Measurements from ENCODE around the gene MCEE.
"Not testable (repeated sequence)": the region's sequence is repeated elsewhere in the genome, so short reads cannot be mapped to it uniquely, and the experiment has no call there.

MCEE gene

DNA sequence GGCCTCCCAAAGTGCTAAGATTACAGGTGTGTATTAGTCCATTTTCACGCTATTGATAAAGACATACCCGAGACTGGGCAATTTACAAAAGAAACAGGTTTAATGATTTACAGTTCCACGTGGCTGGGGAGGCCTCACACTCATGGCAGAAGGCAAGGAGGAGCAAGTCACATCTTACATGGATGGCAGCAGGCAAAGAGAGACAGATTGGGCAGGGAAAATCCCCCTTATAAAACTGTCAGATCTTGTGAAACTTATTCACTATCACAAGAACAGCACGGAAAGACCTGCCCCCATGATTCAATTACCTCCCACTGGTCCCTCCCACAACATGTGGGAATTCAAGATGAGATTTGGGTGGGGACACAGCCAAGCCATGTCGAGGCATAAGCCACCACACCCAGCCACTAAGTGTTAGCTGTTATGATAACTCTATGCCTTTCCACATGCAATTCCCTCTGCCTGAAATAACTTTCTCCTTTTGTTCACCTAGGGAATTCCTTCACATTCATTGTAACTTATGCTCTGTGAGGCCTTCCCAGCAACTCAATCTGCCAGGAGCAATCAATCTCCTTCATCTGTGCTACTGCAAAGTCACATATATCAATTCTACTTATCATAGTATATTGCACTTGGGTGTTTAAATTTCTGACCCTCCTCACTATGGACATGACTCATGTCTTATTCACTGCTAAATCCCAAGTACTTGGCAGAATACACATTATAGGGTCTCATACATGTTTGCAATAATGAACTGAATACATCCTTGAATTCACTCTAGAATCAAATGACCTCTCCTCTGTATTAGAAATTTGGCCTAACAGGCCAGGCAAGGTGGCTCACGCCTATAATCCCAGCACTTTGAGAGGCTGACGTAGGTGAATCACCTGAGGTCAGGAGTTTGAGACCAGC is 7.4 kb downstream of the MCEE start:
- Mint-ChIP-seq H3K4me1 (peaks cover 5% of the 10 kb centered on the region), H3K27me3 (ENCODE audit: low read depth, poor library complexity) (no peaks in the 10 kb centered on the region), H3K27ac (no peak overlapping the region), H3K36me3 (ENCODE audit: low read depth) (peaks cover 57% of the 10 kb centered on the region), H3K9me3 (peaks cover 10% of the 10 kb centered on the region), H3K4me3 (no peak overlapping the region)
- TF ChIP-seq, protein P1, sequence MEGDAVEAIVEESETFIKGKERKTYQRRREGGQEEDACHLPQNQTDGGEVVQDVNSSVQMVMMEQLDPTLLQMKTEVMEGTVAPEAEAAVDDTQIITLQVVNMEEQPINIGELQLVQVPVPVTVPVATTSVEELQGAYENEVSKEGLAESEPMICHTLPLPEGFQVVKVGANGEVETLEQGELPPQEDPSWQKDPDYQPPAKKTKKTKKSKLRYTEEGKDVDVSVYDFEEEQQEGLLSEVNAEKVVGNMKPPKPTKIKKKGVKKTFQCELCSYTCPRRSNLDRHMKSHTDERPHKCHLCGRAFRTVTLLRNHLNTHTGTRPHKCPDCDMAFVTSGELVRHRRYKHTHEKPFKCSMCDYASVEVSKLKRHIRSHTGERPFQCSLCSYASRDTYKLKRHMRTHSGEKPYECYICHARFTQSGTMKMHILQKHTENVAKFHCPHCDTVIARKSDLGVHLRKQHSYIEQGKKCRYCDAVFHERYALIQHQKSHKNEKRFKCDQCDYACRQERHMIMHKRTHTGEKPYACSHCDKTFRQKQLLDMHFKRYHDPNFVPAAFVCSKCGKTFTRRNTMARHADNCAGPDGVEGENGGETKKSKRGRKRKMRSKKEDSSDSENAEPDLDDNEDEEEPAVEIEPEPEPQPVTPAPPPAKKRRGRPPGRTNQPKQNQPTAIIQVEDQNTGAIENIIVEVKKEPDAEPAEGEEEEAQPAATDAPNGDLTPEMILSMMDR (IDR thresholded peaks at IDR 0.05) = no peak
- no peak for DNase-seq

DNA sequence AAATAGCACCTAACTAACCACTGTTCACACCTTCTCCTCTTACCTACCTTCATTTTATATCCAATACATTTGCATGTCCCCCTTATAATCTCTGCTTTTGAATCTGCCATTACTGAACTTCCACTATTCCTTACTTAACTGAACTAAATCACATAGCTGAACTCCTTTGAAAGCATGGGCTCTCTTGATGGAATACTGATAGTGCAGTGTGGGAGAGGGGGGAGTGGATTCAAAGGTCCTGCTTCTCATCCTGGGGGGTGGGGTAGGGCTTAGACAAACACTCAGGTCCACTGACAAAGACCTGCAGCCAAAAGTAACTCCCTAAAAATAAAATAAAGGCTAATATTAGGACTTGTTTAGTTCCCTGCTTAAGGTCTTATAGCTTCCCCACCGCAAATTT is 8.6 kb downstream of the MCEE start:
- Mint-ChIP-seq H3K27me3 (ENCODE audit: low read depth, poor library complexity) (no peaks in the 10 kb centered on the region), H3K27ac (no peak overlapping the region), H3K36me3 (ENCODE audit: low read depth) (peaks cover 60% of the 10 kb centered on the region), H3K4me1 (no peaks in the 10 kb centered on the region), H3K9me3 (peaks cover 10% of the 10 kb centered on the region), H3K4me3 (no peak overlapping the region)
- DNase-seq = no peak
- TF ChIP-seq, protein P1 (IDR thresholded peaks at IDR 0.05) = no peak

GRCh38 chr2:71120195-71120594 is 9.8 kb downstream of the MCEE start:
- Mint-ChIP-seq H3K9me3 (peaks cover 10% of the 10 kb centered on the region), H3K4me1 (no peaks in the 10 kb centered on the region), H3K27ac (peak overlapping the region; percentile 54), H3K4me3 (no peak overlapping the region), H3K36me3 (ENCODE audit: low read depth) (peaks cover 66% of the 10 kb centered on the region), H3K27me3 (ENCODE audit: low read depth, poor library complexity) (no peaks in the 10 kb centered on the region)
- TF ChIP-seq, protein P1 (IDR thresholded peaks at IDR 0.05) = no peak
- DNase-seq = no peak

DNA sequence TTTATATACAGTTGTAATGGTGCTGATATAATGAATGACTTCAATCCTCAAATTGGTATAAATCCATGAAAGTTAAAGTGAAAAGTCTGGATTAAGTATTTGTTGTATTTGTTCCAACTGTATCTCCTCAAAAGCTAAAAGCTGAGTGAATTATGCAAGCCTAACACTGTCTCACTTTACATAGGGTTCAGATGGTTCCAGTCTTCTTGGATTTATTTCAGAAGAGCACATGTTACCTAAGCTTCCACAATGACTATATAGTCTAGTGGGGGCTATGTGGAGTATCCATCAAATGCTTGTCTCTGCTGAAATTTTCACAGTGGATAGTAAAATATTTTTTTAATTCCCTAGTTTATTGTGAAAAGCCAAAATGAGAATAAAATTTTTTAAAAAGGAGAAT is 13.0 kb downstream of the MCEE start:
- no peak overlapping the region for H3K4me3 Mint-ChIP-seq
- H3K27me3 Mint-ChIP-seq (ENCODE audit: low read depth, poor library complexity) = no peaks in the 10 kb centered on the region
- H3K27ac Mint-ChIP-seq = no peak overlapping the region
- H3K9me3 Mint-ChIP-seq = peaks cover 4% of the 10 kb centered on the region
- no peak for DNase-seq
- H3K4me1 Mint-ChIP-seq = no peaks in the 10 kb centered on the region
- peaks cover 68% of the 10 kb centered on the region for H3K36me3 Mint-ChIP-seq (ENCODE audit: low read depth)
- TF ChIP-seq, protein P1 (IDR thresholded peaks at IDR 0.05) = no peak

DNA sequence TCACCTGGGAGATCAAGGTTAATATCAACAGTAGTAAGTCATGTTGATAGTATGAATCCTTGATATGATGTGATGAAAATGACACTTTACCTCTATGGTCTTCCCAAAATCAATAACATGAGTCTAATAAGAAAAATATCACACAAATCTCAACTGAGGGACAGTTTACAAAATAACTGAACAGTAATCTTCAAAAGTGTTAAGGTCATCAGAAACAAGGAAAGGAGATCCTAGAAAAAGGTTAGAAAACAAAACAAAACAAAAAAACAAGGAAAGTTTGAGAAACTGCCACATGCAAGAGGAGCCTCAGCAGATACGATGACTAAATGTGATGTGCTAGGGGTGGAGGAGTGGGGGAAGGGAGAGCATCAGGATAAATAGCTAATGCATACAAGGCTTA is 16.2 kb downstream of the MCEE start:
- H3K27ac Mint-ChIP-seq = no peak overlapping the region
- no peak for DNase-seq
- no peaks in the 10 kb centered on the region for H3K4me1 Mint-ChIP-seq
- TF ChIP-seq, protein P1 (IDR thresholded peaks at IDR 0.05) = no peak
- peaks cover 55% of the 10 kb centered on the region for H3K36me3 Mint-ChIP-seq (ENCODE audit: low read depth)
- no peak overlapping the region for H3K4me3 Mint-ChIP-seq
- H3K27me3 Mint-ChIP-seq (ENCODE audit: low read depth, poor library complexity) = no peaks in the 10 kb centered on the region
- H3K9me3 Mint-ChIP-seq = peaks cover 4% of the 10 kb centered on the region

- DNase-seq = no peak
- peaks cover 5% of the 10 kb centered on the region for H3K9me3 Mint-ChIP-seq
- no peaks in the 10 kb centered on the region for H3K27me3 Mint-ChIP-seq (ENCODE audit: low read depth, poor library complexity)
- H3K4me3 Mint-ChIP-seq = no peak overlapping the region
- TF ChIP-seq, protein P1 (IDR thresholded peaks at IDR 0.05) = no peak
- H3K36me3 Mint-ChIP-seq (ENCODE audit: low read depth) = peaks cover 12% of the 10 kb centered on the region
- H3K27ac Mint-ChIP-seq = peak overlapping the region; percentile 1
- no peaks in the 10 kb centered on the region for H3K4me1 Mint-ChIP-seq
These were observed 21.9 kb downstream of the MCEE start for GRCh38 chr2:71108091-71108490.

DNA sequence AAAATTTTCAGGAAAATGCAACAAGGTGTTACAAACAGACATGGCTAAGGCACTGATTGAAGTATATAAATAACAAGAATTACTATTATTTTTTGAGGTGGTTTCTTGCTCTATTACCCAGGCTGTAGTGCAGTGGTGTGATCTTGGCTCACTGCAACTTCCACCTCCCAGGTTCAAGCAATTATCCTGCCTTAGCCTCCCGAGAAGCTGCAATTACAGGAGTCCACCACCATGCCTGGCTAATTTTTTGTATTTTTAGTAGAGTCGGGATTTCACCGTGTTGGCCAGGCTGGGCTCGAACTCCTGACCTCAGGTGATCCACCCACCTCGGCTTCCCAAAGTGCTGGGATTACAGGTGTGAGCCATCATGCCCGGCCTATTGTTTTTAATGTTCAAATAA is 23.6 kb downstream of the MCEE start:
- DNase-seq; H3K4me1 Mint-ChIP-seq; H3K36me3 Mint-ChIP-seq (ENCODE audit: low read depth); H3K27me3 Mint-ChIP-seq (ENCODE audit: low read depth, poor library complexity); H3K4me3 Mint-ChIP-seq; H3K27ac Mint-ChIP-seq: not testable (repeated sequence)
- H3K9me3 Mint-ChIP-seq = peaks cover 12% of the 10 kb centered on the region
